ENCODE data around the gene CHST6.
"Not testable (repeated sequence)": the region's sequence is repeated elsewhere in the genome, so short reads cannot be mapped to it uniquely, and the experiment has no call there.

CHST6 gene

GRCh38 chr16:75475420-75475847 lies 19.8 kb downstream of the CHST6 start:
- DNase-seq (ENCODE audit: low spot score), result no peak

GRCh38 chr16:75472908-75473877 lies 22.0 kb downstream of the CHST6 start:
- DNase-seq (ENCODE audit: low spot score), result no peak

GRCh38 chr16:75471723-75472633 lies 23.3 kb downstream of the CHST6 start:
- DNase-seq (ENCODE audit: low spot score), result peak; percentile 72

- DNase-seq (ENCODE audit: low spot score), result no peak
Measured at GRCh38 chr16:75466760-75467159, 28.5 kb downstream of the CHST6 start.

- peak; percentile 97 for DNase-seq (ENCODE audit: low spot score)
Measured at GRCh38 chr16:75464122-75464918, 30.9 kb downstream of the CHST6 start, which contains the start of gene TMEM170A. Gene TMEM170A, minus strand, starts transcription at chr16:75464689. Its CDS starts 89 bp downstream, at chr16:75464600.

GRCh38 chr16:75463389-75464121 lies 31.7 kb downstream of the CHST6 start:
- DNase-seq (ENCODE audit: low spot score), result peak; percentile 62

GRCh38 chr16:75462806-75463205 lies 32.4 kb downstream of the CHST6 start:
- DNase-seq (ENCODE audit: low spot score), result no peak

GRCh38 chr16:75461575-75461974 lies 33.7 kb downstream of the CHST6 start:
- no peak for DNase-seq (ENCODE audit: low spot score)

GRCh38 chr16:75460446-75460845 lies 34.8 kb downstream of the CHST6 start:
- DNase-seq (ENCODE audit: low spot score), result no peak

GRCh38 chr16:75459691-75460090 lies 35.5 kb downstream of the CHST6 start:
- no peak for DNase-seq (ENCODE audit: low spot score)

- DNase-seq (ENCODE audit: low spot score), result no peak
Measured at GRCh38 chr16:75458439-75458838, 36.8 kb downstream of the CHST6 start.

GRCh38 chr16:75458029-75458428 lies 37.2 kb downstream of the CHST6 start:
- DNase-seq (ENCODE audit: low spot score), result no peak

GRCh38 chr16:75457485-75458021 lies 37.7 kb downstream of the CHST6 start:
- DNase-seq (ENCODE audit: low spot score), result no peak

GRCh38 chr16:75456971-75457370 lies 38.3 kb downstream of the CHST6 start:
- DNase-seq (ENCODE audit: low spot score), result no peak

- DNase-seq (ENCODE audit: low spot score), result not testable (repeated sequence)
Measured at GRCh38 chr16:75456486-75456885, 38.8 kb downstream of the CHST6 start.

GRCh38 chr16:75455677-75456076 lies 39.6 kb downstream of the CHST6 start:
- DNase-seq (ENCODE audit: low spot score), result no peak

- DNase-seq (ENCODE audit: low spot score), result no peak
Measured at GRCh38 chr16:75452464-75453190, 42.6 kb downstream of the CHST6 start.

GRCh38 chr16:75446416-75446815 lies 48.8 kb downstream of the CHST6 start:
- DNase-seq (ENCODE audit: low spot score), result no peak

GRCh38 chr16:75445298-75445697 lies 49.9 kb downstream of the CHST6 start:
- DNase-seq (ENCODE audit: low spot score), result no peak

GRCh38 chr16:75443298-75443697 lies 51.9 kb downstream of the CHST6 start:
- DNase-seq (ENCODE audit: low spot score), result no peak
